CD8-positive, alpha-beta memory T cell (primary cell): Measurements from ENCODE around the gene NCR1. TPM values are rescaled to one million over a fixed set of nuclear protein-coding genes. Genes with fewer than 3 reads are reported as not detected.
"Not testable (repeated sequence)": the region's sequence is repeated elsewhere in the genome, so short reads cannot be mapped to it uniquely, and the experiment has no call there.

Experiments
- CTCF ChIA-PET: fragments of 350-600 bp; sonication (Branson Sonifier 250); formaldehyde crosslinking; loops from one replicate; lab custom pipeline; 2021; ENCODE audit warnings: antibody characterized with exemption; lab: Charles Lee
- POLR2A ChIA-PET: fragments of 350-600 bp; sonication (Branson Sonifier 250); formaldehyde crosslinking; loops from one replicate; lab custom pipeline; 2021; ENCODE audit warnings: antibody characterized with exemption; lab: Charles Lee
- DNase-seq, 5 donors: peaks; one replicate each; pipeline versions ENCODE4 v3.0.0 to v3.0.0-alpha.2; 2020 to 2022; ENCODE audit warnings: mixed read lengths in 1 of 5
- H3K27ac ChIP-seq: one replicate; pipeline ENCODE4 v1.7.0; 2013; ENCODE audit warnings: low read depth, mild to moderate bottlenecking, low read length, moderate library complexity
- H3K27me3 ChIP-seq: 2 replicates; pipeline ENCODE4 v1.7.0; 2013; ENCODE audit warnings: low read length, mild to moderate bottlenecking; ENCODE audit not compliant: insufficient read depth, poor library complexity, severe bottlenecking
- H3K36me3 ChIP-seq: 2 replicates; pipeline ENCODE4 v1.7.0; 2013; ENCODE audit warnings: mild to moderate bottlenecking, low read length, moderate library complexity; ENCODE audit not compliant: insufficient read depth
- H3K4me1 ChIP-seq: 2 replicates; pipeline ENCODE4 v1.7.0; 2013; ENCODE audit warnings: mild to moderate bottlenecking, low read length, moderate library complexity; ENCODE audit not compliant: insufficient read depth
- H3K4me3 ChIP-seq: 2 replicates; pipeline ENCODE4 v1.7.0; 2013; ENCODE audit warnings: mild to moderate bottlenecking, low read length
- H3K9me3 ChIP-seq: 2 replicates; pipeline ENCODE4 v1.7.0; 2013; ENCODE audit warnings: mild to moderate bottlenecking, low read length
- H3K27ac Mint-ChIP-seq, 8 donors: one replicate each; pipeline ENCODE4 v1.8.0; 2020 to 2021; ENCODE audit warnings: mixed read lengths in 8 of 8, mild to moderate bottlenecking in 6 of 8, inconsistent platforms in 3 of 8, moderate library complexity in 3 of 8
- H3K27me3 Mint-ChIP-seq, 2 donors: one replicate each; pipeline ENCODE4 v1.8.0; 2020 to 2021; ENCODE audit warnings: mixed read lengths in 2 of 2, mild to moderate bottlenecking in 1 of 2, moderate library complexity in 1 of 2
- H3K36me3 Mint-ChIP-seq, 3 donors: one replicate each; pipeline ENCODE4 v1.8.0; 2020 to 2021; ENCODE audit warnings: mixed read lengths in 3 of 3, inconsistent platforms in 1 of 3, mild to moderate bottlenecking in 1 of 3
- H3K4me1 Mint-ChIP-seq, 3 donors: one replicate each; pipeline ENCODE4 v1.8.0; 2020 to 2021; ENCODE audit warnings: mixed read lengths in 3 of 3, inconsistent platforms in 1 of 3, mild to moderate bottlenecking in 1 of 3
- H3K4me3 Mint-ChIP-seq, 7 donors: one replicate each; pipeline ENCODE4 v1.8.0; 2020 to 2021; ENCODE audit warnings: mixed read lengths in 7 of 7, mild to moderate bottlenecking in 6 of 7, moderate library complexity in 4 of 7, inconsistent platforms in 2 of 7
- H3K9me3 Mint-ChIP-seq, 5 donors: one replicate each; pipeline ENCODE4 v1.8.0; 2020 to 2022; ENCODE audit warnings: mixed read lengths in 5 of 5, mild to moderate bottlenecking in 3 of 5, moderate library complexity in 2 of 5, inconsistent platforms in 1 of 5
- polyA plus RNA-seq: library from polyadenylated mRNA; unstranded; fragments of 300-500 nt; fragmentation: Illumina TruSeq; gene quantifications from one replicate; pipeline ENCODE4 v1.2.3, GENCODE V29; 2021
- total RNA-seq, 2 experiments: library from RNA; stranded (reverse); gene quantifications; one replicate each; pipeline ENCODE4 v1.2.3, GENCODE V29; 2021

NCR1 gene
- total and polyA plus RNA-seq, 3 experiments from 2014 or later, result 0.31 to 2.8 TPM; not detected in 1

- ChIA-PET CTCF (no interaction called here), POLR2A (no interaction called here)
- peaks cover 17 to 24% of the 10 kb centered on the region in 2 donors for H3K27me3 Mint-ChIP-seq
- H3K27ac Mint-ChIP-seq, result no peak overlapping the region
- peaks cover 0 to 4% (median 0%) of the 10 kb centered on the region in 3 donors for H3K4me1 Mint-ChIP-seq
- DNase-seq, result no peak
- no peaks in the 10 kb centered on the region for H3K36me3 Mint-ChIP-seq
- Histone ChIP-seq H3K36me3 (no peaks in the 10 kb centered on the region), H3K27ac (no peak overlapping the region), H3K27me3 (no peaks in the 10 kb centered on the region), H3K9me3 (no peaks in the 10 kb centered on the region), H3K4me3 (no peak overlapping the region), H3K4me1 (no peaks in the 10 kb centered on the region)
- H3K9me3 Mint-ChIP-seq, result peaks cover 0 to 2% (median 0%) of the 10 kb centered on the region in 5 donors
- no peak overlapping the region for H3K4me3 Mint-ChIP-seq
Observed at GRCh38 chr19:54881884-54882283, 24.1 kb upstream of the NCR1 start.

GRCh38 chr19:54882758-54883157 lies 23.2 kb upstream of the NCR1 start:
- Mint-ChIP-seq H3K27me3 (peaks cover 17 to 24% of the 10 kb centered on the region in 2 donors), H3K36me3 (no peaks in the 10 kb centered on the region), H3K27ac (peak overlapping the region in 3 of 8 donors; percentile 54 to 84 (median 82)), H3K4me1 (peaks cover 0 to 4% (median 0%) of the 10 kb centered on the region in 3 donors), H3K9me3 (peaks cover 0 to 2% (median 0%) of the 10 kb centered on the region in 5 donors), H3K4me3 (peak overlapping the region in 4 of 7 donors; percentile 54 to 75 (median 66))
- no peak overlapping the region for H3K27ac ChIP-seq
- no peaks in the 10 kb centered on the region for H3K36me3 ChIP-seq
- DNase-seq, result no peak
- H3K27me3 ChIP-seq, result no peaks in the 10 kb centered on the region
- no peak overlapping the region for H3K4me3 ChIP-seq
- no peaks in the 10 kb centered on the region for H3K9me3 ChIP-seq
- ChIA-PET CTCF (no interaction called here), POLR2A (no interaction called here)
- no peaks in the 10 kb centered on the region for H3K4me1 ChIP-seq

- Histone ChIP-seq H3K27ac (no peak overlapping the region), H3K4me1 (no peaks in the 10 kb centered on the region), H3K36me3 (no peaks in the 10 kb centered on the region), H3K4me3 (no peak overlapping the region), H3K9me3 (no peaks in the 10 kb centered on the region), H3K27me3 (no peaks in the 10 kb centered on the region)
- Mint-ChIP-seq H3K4me3 (no peak overlapping the region), H3K9me3 (peaks cover 0 to 2% (median 0%) of the 10 kb centered on the region in 5 donors), H3K27ac (no peak overlapping the region), H3K4me1 (peaks cover 0 to 4% (median 0%) of the 10 kb centered on the region in 3 donors), H3K27me3 (peaks cover 19 to 26% of the 10 kb centered on the region in 2 donors), H3K36me3 (no peaks in the 10 kb centered on the region)
- DNase-seq, result no peak
- ChIA-PET CTCF (no interaction called here), POLR2A (no interaction called here)
Observed at GRCh38 chr19:54883228-54883627, 22.7 kb upstream of the NCR1 start.

- no peak overlapping the region for H3K4me3 Mint-ChIP-seq
- no peaks in the 10 kb centered on the region for H3K27me3 ChIP-seq
- H3K4me1 ChIP-seq, result no peaks in the 10 kb centered on the region
- H3K36me3 Mint-ChIP-seq, result no peaks in the 10 kb centered on the region
- H3K36me3 ChIP-seq, result no peaks in the 10 kb centered on the region
- H3K9me3 ChIP-seq, result no peaks in the 10 kb centered on the region
- no peak for DNase-seq
- peaks cover 6 to 19% of the 10 kb centered on the region in 2 donors for H3K27me3 Mint-ChIP-seq
- H3K27ac ChIP-seq, result no peak overlapping the region
- no peaks in the 10 kb centered on the region for H3K4me1 Mint-ChIP-seq
- peaks cover 0 to 3% (median 0%) of the 10 kb centered on the region in 5 donors for H3K9me3 Mint-ChIP-seq
- POLR2A ChIA-PET, result no interaction called here
- no peak overlapping the region for H3K27ac Mint-ChIP-seq
- CTCF ChIA-PET, result no interaction called here
- no peak overlapping the region for H3K4me3 ChIP-seq
Observed at GRCh38 chr19:54888239-54888638, 17.7 kb upstream of the NCR1 start.

- DNase-seq, result no peak
- H3K9me3 ChIP-seq, result no peaks in the 10 kb centered on the region
- H3K36me3 ChIP-seq, result no peaks in the 10 kb centered on the region
- CTCF ChIA-PET, result no interaction called here
- no peak overlapping the region for H3K4me3 Mint-ChIP-seq
- no peak overlapping the region for H3K27ac ChIP-seq
- peaks cover 6 to 19% of the 10 kb centered on the region in 2 donors for H3K27me3 Mint-ChIP-seq
- H3K27ac Mint-ChIP-seq, result no peak overlapping the region
- no peaks in the 10 kb centered on the region for H3K4me1 Mint-ChIP-seq
- POLR2A ChIA-PET, result no interaction called here
- no peaks in the 10 kb centered on the region for H3K4me1 ChIP-seq
- no peaks in the 10 kb centered on the region for H3K36me3 Mint-ChIP-seq
- H3K27me3 ChIP-seq, result no peaks in the 10 kb centered on the region
- H3K4me3 ChIP-seq, result no peak overlapping the region
- H3K9me3 Mint-ChIP-seq, result peaks cover 0 to 3% (median 0%) of the 10 kb centered on the region in 5 donors
Observed at GRCh38 chr19:54889566-54889965, 16.4 kb upstream of the NCR1 start.

GRCh38 chr19:54893406-54893805 lies 12.5 kb upstream of the NCR1 start:
- Histone ChIP-seq H3K4me1 (no peaks in the 10 kb centered on the region), H3K9me3 (no peaks in the 10 kb centered on the region), H3K27ac (no peak overlapping the region), H3K36me3 (no peaks in the 10 kb centered on the region), H3K27me3 (no peaks in the 10 kb centered on the region), H3K4me3 (no peak overlapping the region)
- POLR2A ChIA-PET, result no interaction called here
- Mint-ChIP-seq H3K9me3 (peaks cover 0 to 3% (median 0%) of the 10 kb centered on the region in 5 donors), H3K4me3 (no peak overlapping the region), H3K27me3 (peaks cover 16 to 29% of the 10 kb centered on the region in 2 donors), H3K27ac (no peak overlapping the region), H3K36me3 (no peaks in the 10 kb centered on the region), H3K4me1 (no peaks in the 10 kb centered on the region)
- no peak for DNase-seq
- CTCF ChIA-PET, result no interaction called here

GRCh38 chr19:54894106-54894505 lies 11.8 kb upstream of the NCR1 start:
- H3K9me3 Mint-ChIP-seq, POLR2A ChIA-PET: not testable (repeated sequence)
- peak overlapping the region in 1 of 8 donors; percentile 71 for H3K27ac Mint-ChIP-seq

GRCh38 chr19:54896036-54896435 lies 9.9 kb upstream of the NCR1 start:
- no peak overlapping the region for H3K4me3 Mint-ChIP-seq
- Histone ChIP-seq H3K4me1 (no peaks in the 10 kb centered on the region), H3K27me3 (no peaks in the 10 kb centered on the region), H3K27ac (no peak overlapping the region), H3K4me3 (no peak overlapping the region), H3K9me3 (no peaks in the 10 kb centered on the region), H3K36me3 (no peaks in the 10 kb centered on the region)
- CTCF ChIA-PET, result no interaction called here
- H3K27me3 Mint-ChIP-seq, result peaks cover 19 to 39% of the 10 kb centered on the region in 2 donors
- POLR2A ChIA-PET, result no interaction called here
- no peaks in the 10 kb centered on the region for H3K4me1 Mint-ChIP-seq
- no peak for DNase-seq
- no peak overlapping the region for H3K27ac Mint-ChIP-seq
- H3K9me3 Mint-ChIP-seq, result no peaks in the 10 kb centered on the region
- H3K36me3 Mint-ChIP-seq, result no peaks in the 10 kb centered on the region

More at GRCh38 chr19:54894106-54894505, 11.8 kb upstream of the NCR1 start:
- H3K4me1 Mint-ChIP-seq, H3K9me3 ChIP-seq, H3K4me3 ChIP-seq, H3K27ac ChIP-seq, H3K36me3 Mint-ChIP-seq, DNase-seq, CTCF ChIA-PET, H3K27me3 ChIP-seq, H3K36me3 ChIP-seq, H3K4me3 Mint-ChIP-seq, H3K4me1 ChIP-seq: not testable (repeated sequence)
- H3K27me3 Mint-ChIP-seq, result peaks cover 15 to 35% of the 10 kb centered on the region in 2 donors
